Posterior vena cava (tissue), 2 donors: ENCODE results near the gene ZNF124. TPM values are rescaled to one million over a fixed set of nuclear protein-coding genes. Genes with fewer than 3 reads are reported as not detected.
"Not testable (repeated sequence)": the region's sequence is repeated elsewhere in the genome, so short reads cannot be mapped to it uniquely, and the experiment has no call there.

Experiments used
- DNase-seq: peaks from one replicate; pipeline ENCODE4 v3.0.0-alpha.2; 2020; ENCODE audit warnings: low spot score
- intact Hi-C, 2 donors: fragments of 100-400 bp; cut with DNase I; formaldehyde crosslinking; loops; one replicate each; pipeline versions ENCODE4 v1.14.1 to v1.14.2; 2022 to 2023
- long read RNA-seq, 2 donors: library from polyadenylated mRNA; unstranded; transcript quantifications; one replicate each; pipeline ENCODE4 v2.0.0, GENCODE V29; 2020 to 2021
- total RNA-seq, 2 donors: library from RNA; stranded (reverse); fragmentation: NEBNext Ultra II Directional; extraction: Animal tissue kit (Norgen Biotek cat#: 25700); gene quantifications; one replicate each; pipeline ENCODE4 v1.2.1, GENCODE V29; 2021
- donor health status: DM: yes; HTN: yes; CAD: no.
- donor health status: DM: yes; HTN: yes; CAD: no.

Gene ZNF124
- 10 to 100 TPM; 15.5 to 22.9 TPM for total RNA-seq
- long read RNA-seq, donor 1, partial matches to known transcripts: 1 of 3 reads
- long read RNA-seq, donor 1, other reads (novel, unspliced or antisense): 1 of 3 reads
- long read RNA-seq, donor 2, transcript ZNF124-201 (4 exons, 1,674 nt): major isoform, 5 of 6 reads
- long read RNA-seq, donor 2, partial matches to known transcripts: 0 of 6 reads
- long read RNA-seq, donor 2, other reads (novel, unspliced or antisense): 1 of 6 reads

DNA sequence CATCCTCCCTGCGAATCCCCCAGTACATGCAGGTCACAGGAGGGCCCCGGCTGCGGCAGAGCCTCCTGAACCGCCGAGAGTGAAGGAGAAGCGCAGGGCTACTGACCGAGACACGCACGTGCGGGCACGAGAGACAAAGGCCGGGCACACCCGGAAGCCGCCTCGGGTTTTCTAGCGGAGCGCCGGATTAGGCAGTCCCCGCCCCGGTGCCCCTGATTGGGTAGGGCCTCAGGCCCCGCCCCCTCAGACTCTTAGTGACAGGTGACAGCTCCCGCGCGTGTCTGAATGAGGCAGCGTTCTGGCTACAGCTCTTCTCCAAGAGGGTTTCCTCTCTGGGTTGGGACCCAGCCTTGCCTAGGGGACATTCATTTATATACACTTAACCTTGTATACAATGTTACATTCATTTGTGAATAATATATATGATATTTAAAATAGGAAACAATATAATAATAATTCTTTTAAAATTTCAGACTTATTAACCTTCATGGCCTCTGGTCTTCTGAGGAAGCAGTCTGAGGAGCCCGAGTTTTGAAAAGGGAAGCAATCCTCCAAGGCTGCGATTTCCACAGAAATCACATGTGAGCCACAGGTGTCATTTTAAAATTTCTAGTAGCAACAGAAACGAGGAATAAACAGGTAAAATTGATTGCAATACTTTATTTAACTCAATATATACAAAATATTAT, at the start of gene ZNF124:
Gene ZNF124 (minus strand): TSS at position 146 of the 689 bp plus-strand sequence. CDS start 143 bp downstream, at position 3.
- intact Hi-C loops, DNase-seq: not testable (repeated sequence)

DNA sequence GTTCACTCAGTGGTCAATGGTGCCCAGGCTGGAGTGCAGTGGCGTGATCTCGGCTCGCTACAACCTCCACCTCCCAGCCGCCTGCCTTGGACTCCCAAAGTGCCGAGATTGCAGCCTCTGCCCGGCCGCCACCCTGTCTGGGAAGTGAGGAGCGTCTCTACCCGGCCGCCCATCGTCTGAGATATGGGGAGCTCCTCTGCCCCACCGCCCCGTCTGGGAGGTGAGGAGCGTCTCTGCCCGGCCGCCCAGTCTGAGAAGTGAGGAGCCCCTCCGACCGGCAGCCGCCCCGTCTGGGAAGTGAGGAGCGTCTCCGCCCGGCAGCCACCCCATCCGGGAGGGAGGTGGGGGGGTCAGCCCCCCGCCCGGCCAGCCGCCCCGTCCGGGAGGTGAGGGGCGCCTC, 48.5 kb upstream of the ZNF124 start:
- DNase-seq, intact Hi-C loops: not testable (repeated sequence)

DNA sequence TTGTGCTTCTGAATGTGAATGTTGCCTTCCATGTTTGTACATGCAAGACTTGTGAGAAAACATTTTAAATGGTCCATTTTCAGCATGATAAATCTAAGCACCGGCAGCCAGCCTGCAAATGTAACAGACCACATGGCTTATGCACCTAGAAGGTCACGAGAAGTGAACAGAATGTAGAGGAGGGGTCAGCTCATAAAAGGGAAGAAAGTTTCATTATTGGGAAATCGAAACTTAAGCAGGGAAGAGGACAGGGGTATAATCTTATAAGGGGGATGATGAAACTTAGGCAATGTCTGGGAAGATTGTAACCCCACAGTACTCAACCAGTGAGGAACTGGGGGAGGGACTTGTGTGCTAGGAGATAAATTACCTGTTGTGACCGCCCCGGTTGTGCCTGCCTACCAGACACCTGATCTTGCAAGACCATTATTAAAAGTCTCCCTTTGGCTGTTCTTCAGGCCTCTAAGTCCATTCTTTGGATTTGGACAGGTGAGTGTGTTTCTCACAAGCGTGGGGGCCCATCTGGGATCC, 46.4 kb upstream of the ZNF124 start:
- intact Hi-C loops: no loop called here
- DNase-seq: no peak

DNA sequence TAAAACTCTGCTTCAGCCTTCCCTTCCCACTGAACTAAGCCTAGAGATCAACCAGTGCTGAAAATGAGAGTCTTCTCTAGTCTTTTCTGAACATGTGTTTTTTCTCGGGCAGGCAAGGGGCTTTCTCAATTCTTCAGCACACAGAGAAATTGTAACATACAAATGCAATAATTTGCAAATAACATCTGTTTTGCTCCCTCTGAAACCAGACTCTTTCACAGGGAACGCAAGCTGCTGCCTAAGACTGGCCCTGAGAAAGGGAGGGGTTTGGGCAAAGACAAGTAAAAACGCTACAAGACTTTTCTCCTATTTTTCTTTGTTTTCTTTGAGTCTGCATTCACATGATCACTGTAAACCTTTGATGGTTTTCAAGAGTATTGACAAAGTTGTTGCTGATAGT, 44.4 kb upstream of the ZNF124 start:
- intact Hi-C loops: no loop called here
- no peak for DNase-seq

DNA sequence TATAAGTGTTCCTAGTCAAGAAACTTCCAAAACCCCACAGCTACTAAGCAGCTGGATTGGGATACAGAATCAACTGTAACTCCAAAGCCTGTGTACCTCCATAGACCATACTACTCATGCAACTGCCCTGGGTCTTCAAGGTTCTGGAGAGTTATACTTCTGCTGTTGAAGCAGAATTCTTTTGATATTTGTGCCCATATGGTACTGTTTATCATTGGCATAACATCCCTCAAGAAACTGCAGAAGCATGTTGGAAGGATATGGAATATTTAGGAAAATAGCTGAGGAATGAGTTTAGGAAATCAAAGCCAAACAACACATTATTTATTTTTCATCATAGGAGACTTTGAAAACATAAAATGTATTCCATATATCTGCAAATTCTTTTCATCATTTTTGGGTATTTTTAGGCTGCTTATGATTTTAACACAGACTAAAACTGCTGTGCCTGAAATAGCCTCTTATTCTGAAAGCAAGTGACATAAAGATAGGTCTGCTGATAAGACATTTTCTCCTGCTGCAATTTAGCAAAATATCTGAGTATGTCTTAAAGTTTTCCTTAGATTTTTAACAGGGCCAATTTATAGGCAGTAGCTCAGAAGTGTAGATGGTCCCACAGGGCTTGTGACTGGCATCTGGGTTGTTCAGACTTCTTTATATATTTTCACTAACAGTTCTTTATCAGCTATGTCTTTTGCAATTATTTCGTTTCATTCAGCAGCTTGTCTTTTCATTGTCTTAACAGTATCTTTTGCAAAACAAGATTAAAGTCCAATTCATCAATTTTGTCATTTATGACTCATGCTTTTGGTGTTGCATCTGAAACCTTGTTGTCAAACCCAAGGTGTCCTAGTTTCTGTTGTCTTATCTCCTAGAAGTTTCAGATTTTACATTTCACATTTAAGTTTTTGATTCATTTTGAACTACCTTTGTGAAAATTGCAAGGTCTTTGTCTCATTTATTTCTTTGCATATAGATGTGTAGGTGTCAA, 41.1 kb upstream of the ZNF124 start:
- DNase-seq: no peak
- intact Hi-C loops: no loop called here

DNA sequence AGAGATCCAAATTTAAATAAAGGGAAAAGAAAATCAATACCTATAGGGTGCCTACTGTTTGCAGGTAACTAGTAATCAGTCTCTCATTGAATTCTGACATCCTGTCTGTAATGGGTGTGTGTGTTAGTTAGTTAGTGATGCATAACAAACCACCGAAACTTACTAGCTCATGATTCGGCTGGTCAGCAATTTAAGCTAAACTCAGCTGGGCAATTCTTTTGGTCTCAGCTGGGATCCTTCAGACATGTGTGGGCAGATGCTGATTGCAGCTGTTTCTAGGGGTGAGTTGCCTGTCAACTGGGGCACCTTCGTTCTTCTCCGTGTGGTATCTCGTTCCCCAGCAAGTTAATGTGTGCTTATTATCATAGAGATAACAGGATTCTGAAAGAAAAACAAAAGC, 40.2 kb upstream of the ZNF124 start:
- no peak for DNase-seq
- intact Hi-C loops: no loop called here

DNA sequence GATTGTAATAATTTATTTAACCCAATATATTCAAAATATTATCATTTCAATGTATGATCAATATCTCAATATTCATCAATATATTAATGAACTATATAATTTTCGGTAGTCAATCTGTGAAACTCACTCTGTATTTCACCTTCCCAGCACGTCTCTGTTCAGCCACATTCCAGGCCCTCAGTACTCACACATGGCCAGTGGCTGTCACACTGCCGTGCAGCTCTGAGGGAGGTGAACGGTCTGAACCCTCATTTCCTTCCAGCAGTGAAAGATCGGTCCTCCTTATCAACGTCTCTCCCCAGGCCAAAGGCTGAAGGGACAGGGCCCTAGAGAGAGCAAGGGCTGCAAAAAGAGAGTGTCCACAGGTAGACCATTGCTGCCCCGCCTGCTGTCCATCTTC, 39.5 kb upstream of the ZNF124 start:
- DNase-seq: no peak
- intact Hi-C loops: no loop called here

DNA sequence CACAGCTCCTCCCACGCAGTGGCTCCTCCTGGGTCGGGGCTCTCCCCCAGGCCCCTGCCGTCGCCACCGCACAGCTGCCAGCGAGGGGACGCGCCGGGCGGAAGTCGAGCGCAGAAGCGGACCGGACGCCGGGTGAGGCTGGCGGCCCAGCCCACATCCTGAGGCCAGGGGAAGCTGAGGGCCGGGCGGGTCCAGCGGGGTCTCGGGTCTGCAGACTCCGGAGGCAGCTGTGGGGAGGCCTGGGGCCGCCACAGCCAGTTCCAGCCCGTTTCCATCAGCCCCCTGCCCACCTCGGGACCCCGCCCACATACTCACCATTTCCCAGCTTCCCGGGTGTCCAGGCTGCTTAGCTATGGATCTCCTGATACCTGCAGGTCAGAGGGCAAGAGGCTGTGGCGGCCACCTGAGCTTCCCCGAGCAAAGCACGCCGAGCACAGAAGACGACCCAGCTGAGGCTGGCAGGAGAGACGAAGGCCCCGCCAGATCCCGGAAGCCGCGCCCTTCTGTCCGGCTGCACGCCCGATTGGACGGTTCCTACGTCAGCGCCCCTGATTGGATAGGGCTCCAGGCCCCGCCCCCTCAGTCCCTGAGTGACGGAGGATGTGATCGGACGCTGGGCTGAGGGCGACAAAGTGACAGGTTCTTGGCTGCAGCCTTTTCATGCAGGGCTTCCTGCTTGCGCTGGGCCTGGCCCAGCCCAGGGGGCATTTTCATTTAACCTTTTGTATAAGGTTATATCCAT, 38.7 kb upstream of the ZNF124 start:
- intact Hi-C loops: no loop called here
- peak; percentile 99 for DNase-seq

DNA sequence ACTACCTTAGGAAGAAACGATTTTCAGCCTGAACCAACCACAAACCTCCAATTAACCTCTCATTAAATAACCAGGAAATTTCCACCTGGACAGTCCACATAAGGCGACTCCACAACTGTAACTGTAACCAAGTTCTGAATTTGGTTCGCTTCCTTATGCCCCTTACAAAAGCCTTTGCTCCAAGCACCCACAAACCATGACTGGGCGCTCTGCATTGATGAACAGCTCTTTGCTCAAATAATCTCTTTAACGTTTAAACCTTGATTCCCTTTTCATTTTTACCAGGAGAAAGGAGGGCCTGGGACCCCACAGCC, 38.2 kb upstream of the ZNF124 start:
- intact Hi-C loops: no loop called here
- no peak for DNase-seq

DNA sequence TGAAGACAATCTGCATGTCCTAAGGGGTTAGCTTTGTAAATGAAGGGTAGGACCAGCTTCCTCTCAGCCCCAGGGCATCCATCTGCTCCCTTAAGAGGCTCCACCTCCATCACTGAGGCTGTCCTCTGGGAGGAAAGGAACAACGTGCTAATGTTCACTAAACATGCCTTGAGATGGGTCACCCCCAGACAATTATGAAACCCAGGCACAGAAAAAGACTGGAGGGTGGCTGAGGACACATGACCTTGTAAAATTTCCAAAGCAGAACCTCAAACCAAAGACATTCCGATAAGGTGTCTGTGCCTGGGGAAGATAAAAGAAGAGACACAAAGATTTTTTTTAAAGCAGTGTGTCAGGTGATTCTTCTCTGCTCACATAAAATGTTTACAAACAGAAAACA, 37.6 kb upstream of the ZNF124 start:
- intact Hi-C loops: no loop called here
- DNase-seq: no peak

DNA sequence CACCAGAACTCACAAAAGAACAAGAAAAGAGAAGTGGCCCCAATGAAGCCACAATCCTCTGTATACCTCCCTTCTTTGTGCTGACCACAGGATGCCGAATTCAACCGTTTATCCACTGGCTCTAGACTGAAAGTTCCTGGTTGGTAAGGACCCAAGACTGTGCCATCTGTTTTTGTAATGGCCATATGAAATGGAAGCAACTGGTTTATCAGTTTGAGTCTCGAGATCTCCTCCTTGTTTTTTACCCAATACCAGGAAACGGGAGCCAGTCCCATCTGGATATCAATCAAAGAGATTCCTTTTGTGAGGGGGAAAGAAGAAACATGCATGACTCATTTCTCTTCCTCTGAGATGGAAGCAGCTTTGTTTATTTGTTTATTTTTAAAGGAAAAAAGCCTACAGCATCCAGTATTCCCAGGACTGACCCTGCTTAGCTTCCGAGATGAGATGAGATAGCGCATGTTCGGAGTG, 32.4 kb upstream of the ZNF124 start:
- DNase-seq: no peak
- intact Hi-C loops: no loop called here

DNA sequence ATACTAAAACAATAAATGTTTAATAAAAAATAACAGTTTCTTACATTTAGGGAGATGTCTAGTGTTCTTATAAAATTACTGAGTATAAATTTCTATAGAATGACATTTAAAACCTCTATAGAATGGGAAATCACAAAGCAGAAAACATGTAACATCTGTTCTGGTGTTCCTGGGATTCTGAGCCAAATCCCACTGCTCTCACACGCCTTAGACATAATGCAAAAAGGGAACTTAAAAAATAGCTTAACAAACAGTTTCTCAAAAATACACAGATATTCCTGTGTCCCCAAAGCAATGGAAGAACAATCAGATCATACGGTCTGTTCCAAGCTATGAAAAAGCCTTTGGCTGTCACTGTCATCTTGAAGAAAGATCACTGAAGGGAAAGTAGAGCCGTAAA, 27.0 kb upstream of the ZNF124 start:
- no peak for DNase-seq
- intact Hi-C loops: no loop called here

DNA sequence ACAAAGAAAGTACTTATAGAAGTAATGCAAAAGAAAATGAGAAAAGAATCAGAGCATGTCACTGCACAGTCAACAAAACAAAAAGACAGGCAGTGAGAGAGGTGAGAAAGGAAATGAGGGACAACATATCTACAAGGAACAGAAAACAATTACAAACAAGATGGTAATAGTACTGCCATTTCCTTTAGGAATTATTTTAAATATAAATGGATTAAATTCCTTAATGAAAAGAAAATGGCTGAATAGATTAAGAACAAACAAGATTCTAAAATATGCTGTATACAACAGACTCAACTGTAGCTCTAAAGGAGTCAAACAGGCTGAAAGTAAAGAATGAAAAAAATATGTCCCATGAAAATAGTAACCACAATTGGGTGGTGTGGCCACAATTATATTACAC, 22.1 kb upstream of the ZNF124 start:
- intact Hi-C loops: no loop called here
- DNase-seq: no peak

DNA sequence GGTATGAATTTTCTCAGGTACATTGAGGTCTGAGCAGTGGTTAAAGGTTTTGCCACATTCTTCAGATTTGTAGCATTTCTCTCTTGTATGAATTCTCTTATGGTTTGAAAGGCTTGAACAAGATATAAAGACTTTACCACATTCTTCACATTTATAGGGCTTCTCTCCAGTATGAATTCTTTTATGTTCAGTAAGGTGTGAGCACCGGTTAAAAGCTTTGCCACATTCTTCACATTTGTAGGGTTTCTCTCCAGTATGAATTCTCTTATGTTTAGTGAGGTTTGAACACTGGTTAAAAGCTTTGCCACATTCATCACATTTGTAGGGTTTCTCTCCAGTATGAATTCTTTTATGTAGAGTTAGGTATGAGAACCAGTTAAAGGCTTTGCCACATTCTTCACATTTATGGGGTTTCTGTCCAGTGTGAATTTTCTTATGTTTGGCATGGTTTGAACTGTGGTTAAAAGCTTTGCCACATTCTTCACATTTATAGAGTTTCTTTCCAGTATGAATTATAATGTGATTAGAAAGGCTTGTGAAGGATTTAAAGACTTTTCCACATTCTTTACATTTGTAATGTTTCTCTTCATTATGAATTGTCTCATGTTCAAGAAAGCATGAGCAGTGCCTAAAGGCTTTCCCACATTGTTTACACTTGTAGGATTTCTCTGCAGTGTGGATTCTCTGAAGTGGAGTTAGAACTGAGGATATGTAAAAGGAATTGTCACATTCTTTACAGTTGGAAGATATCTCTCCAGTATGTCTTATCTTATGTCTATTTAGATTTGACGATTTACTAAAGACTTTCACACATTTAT, 18.4 kb upstream of the ZNF124 start:
- no peak for DNase-seq
- intact Hi-C loops: no loop called here

DNA sequence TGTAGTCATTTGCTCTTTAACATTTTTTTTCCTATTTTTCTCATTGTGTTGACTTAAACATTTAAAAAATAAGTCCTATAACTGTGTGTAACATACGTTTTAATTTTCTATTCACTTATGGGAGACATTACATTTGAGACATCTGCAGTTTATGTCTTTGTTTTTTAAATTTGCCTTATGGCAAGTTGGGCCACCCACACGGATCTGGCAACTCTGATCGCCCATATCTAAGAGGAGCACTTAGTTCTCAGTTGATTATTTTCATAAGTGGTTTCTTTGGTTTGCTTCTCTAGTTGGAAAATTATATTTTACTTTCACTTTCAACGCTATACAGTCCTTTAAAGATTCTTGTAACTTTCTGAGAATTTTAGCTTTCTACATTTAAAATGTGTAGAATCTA, 13.8 kb upstream of the ZNF124 start:
- intact Hi-C loops: no loop called here
- no peak for DNase-seq

DNA sequence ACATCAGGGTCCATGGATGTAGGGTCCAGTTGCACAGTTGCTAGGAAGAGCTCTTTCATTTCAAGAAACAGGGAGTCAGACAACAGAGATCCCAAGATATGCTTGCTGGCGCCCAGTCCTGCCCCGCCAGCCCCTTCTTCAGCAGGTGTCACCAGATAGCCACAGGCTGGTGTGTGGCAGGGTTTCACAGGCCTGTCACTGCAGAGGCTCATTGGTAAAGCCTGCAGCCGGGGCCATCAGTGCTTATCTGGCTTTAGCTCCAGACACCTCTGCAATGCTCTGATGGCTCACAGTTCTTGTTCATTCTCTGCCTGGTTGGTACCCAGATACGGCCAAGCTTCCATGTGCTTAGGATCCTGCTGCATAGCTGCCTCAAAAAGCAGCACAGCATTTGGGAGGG, 12.4 kb upstream of the ZNF124 start:
- no peak for DNase-seq
- intact Hi-C loops: no loop called here

DNA sequence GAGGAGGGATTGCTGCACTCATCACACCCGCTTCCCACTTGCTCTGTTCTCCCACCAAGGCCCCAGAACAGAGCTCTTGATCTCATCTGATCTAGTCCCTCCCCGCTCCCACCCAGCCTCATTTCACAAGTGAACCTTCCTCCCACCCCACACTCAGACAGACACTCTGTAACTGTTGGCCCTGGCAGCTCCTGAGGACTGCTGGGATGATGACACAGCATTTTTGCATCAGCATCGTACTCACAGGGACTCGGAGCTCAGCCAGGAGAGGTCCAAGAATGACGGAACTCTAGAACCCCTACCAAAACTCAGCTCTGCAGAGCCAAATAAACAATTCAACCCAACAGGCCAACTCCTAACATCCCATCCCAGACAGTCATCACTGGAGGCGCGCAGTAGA, 11.2 kb upstream of the ZNF124 start:
- intact Hi-C loops: no loop called here

DNA sequence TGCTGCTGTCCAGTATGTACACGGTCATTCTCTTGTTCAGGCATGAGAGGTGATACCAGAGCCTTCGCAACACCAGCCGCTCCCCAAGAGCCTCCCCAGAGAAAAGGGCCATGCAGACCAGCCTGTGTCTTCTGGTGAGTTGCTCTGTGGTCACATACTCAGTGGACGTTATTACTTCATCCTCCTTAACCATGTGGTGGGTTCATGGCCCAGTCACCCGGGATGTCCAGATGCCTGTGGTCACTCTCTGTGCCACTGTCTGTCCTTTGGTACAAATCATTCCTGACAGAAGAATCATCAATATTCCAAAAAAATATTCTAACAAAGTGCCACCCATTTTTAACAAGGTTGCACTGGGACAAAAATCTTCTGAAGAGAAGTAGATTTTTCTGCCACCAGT, 8.8 kb upstream of the ZNF124 start:
- DNase-seq: no peak
- intact Hi-C loops: no loop called here

More for the DNA sequence above, 11.2 kb upstream of the ZNF124 start:
- DNase-seq: no peak
